Parathyroid adenoma (tissue), 2 donors: Measurements from ENCODE around the gene TMX2.

Experiments used
- H2AFZ ChIP-seq: fragments of 300-600 bp; sonication (generic); one replicate; pipeline ENCODE4 v1.7.0; 2017; ENCODE audit warnings: antibody characterized with exemption, mild to moderate bottlenecking
- H3K27ac ChIP-seq: fragments of 300-600 bp; sonication (generic); one replicate; pipeline ENCODE4 v1.7.0; 2017
- H3K27me3 ChIP-seq: fragments of 300-600 bp; sonication (generic); one replicate; pipeline ENCODE4 v1.7.0; 2017; ENCODE audit warnings: low read length; ENCODE audit not compliant: control insufficient read depth, insufficient read depth
- H3K36me3 ChIP-seq: fragments of 300-600 bp; sonication (generic); one replicate; pipeline ENCODE4 v1.7.0; 2017; ENCODE audit warnings: low read length; ENCODE audit not compliant: control insufficient read depth, insufficient read depth
- H3K4me1 ChIP-seq: fragments of 300-600 bp; sonication (generic); one replicate; pipeline ENCODE4 v1.7.0; 2017; ENCODE audit warnings: control low read depth
- H3K4me2 ChIP-seq: fragments of 300-600 bp; sonication (generic); one replicate; pipeline ENCODE4 v1.7.0; 2017; ENCODE audit warnings: low read length
- H3K4me3 ChIP-seq: fragments of 300-600 bp; sonication (generic); one replicate; pipeline ENCODE4 v1.7.0; 2017; ENCODE audit warnings: low read depth, low read length
- H3K79me2 ChIP-seq: fragments of 300-600 bp; sonication (generic); one replicate; pipeline ENCODE4 v1.7.0; 2017; ENCODE audit warnings: control low read depth
- H3K9ac ChIP-seq: fragments of 300-600 bp; sonication (generic); one replicate; pipeline ENCODE4 v1.7.0; 2017; ENCODE audit warnings: mild to moderate bottlenecking
- H3K9me3 ChIP-seq: fragments of 300-600 bp; sonication (generic); one replicate; pipeline ENCODE4 v1.7.0; 2017; ENCODE audit warnings: low read length; ENCODE audit not compliant: control insufficient read depth
- CTCF ChIP-seq: fragments of 300-600 bp; sonication (generic); IDR thresholded peaks from one replicate; pipeline ENCODE4 v1.7.0; 2017; ENCODE audit warnings: antibody characterized with exemption, mild to moderate bottlenecking
- donor health status: primary hyperparathyroidism.

TMX2 gene

GRCh38 chr11:57761301-57762234, 49.2 kb downstream of the TMX2 start, which contains the start of gene CTNND1:
Gene CTNND1 (plus strand): TSS chr11:57761802. CDS start chr11:57791479, 29,677 bp downstream.
- no peak for TF ChIP-seq CTCF
- H3K4me1 ChIP-seq = peaks cover 6% of the 10 kb centered on the region
- H3K79me2 ChIP-seq = peaks cover 14% of the 10 kb centered on the region
- H3K27ac ChIP-seq = peak within 1 kb of the TSS; percentile 97
- no peaks in the 10 kb centered on the region for H3K36me3 ChIP-seq
- peak within 1 kb of the TSS; percentile 95 for H3K4me3 ChIP-seq
- H3K9me3 ChIP-seq = no peaks in the 10 kb centered on the region
- peak within 1 kb of the TSS; percentile 48 for H3K9ac ChIP-seq
- no peaks in the 10 kb centered on the region for H3K27me3 ChIP-seq
- peak within 1 kb of the TSS; percentile 78 for H3K4me2 ChIP-seq
- H2AFZ ChIP-seq = peak within 1 kb of the TSS; percentile 89

- peaks cover 22% of the 10 kb centered on the region for H3K79me2 ChIP-seq
- peak overlapping the region; percentile 66 for H3K4me2 ChIP-seq
- H3K4me3 ChIP-seq = peak overlapping the region; percentile 95
- H3K9me3 ChIP-seq = no peaks in the 10 kb centered on the region
- no peaks in the 10 kb centered on the region for H3K27me3 ChIP-seq
- peak overlapping the region; percentile 48 for H3K9ac ChIP-seq
- H3K4me1 ChIP-seq = peaks cover 9% of the 10 kb centered on the region
- H3K27ac ChIP-seq = peak overlapping the region; percentile 97
- no peaks in the 10 kb centered on the region for H3K36me3 ChIP-seq
- no peak for TF ChIP-seq CTCF
- no peak overlapping the region for H2AFZ ChIP-seq
These were observed 50.0 kb downstream of the TMX2 start for GRCh38 chr11:57762235-57762861.

- Histone ChIP-seq H3K27me3 (no peaks in the 10 kb centered on the region), H3K9me3 (no peaks in the 10 kb centered on the region), H2AFZ (no peak overlapping the region), H3K4me1 (peaks cover 9% of the 10 kb centered on the region), H3K79me2 (peaks cover 29% of the 10 kb centered on the region), H3K27ac (peak overlapping the region; percentile 97), H3K4me3 (peak overlapping the region; percentile 95), H3K36me3 (no peaks in the 10 kb centered on the region), H3K4me2 (peak overlapping the region; percentile 66), H3K9ac (no peak overlapping the region)
- TF ChIP-seq CTCF = peak; percentile 15
These were observed 51.2 kb downstream of the TMX2 start for GRCh38 chr11:57763568-57763967.

- H3K4me1 ChIP-seq = peaks cover 9% of the 10 kb centered on the region
- no peaks in the 10 kb centered on the region for H3K36me3 ChIP-seq
- H3K9me3 ChIP-seq = no peaks in the 10 kb centered on the region
- H3K4me2 ChIP-seq = peak overlapping the region; percentile 66
- no peaks in the 10 kb centered on the region for H3K27me3 ChIP-seq
- peak overlapping the region; percentile 95 for H3K4me3 ChIP-seq
- peaks cover 31% of the 10 kb centered on the region for H3K79me2 ChIP-seq
- H3K27ac ChIP-seq = peak overlapping the region; percentile 97
- no peak for TF ChIP-seq CTCF
- no peak overlapping the region for H3K9ac ChIP-seq
- no peak overlapping the region for H2AFZ ChIP-seq
These were observed 51.6 kb downstream of the TMX2 start for GRCh38 chr11:57764021-57764420.
